GM19467 (cell line): ENCODE measurements around the gene PKP3.
A peak's percentile ranks its signal among the peaks of the same experiment; 100 is the strongest.

Source experiments
- ATAC-seq: cut with Tn5 transposase; IDR thresholded peaks from one replicate; pipeline ENCODE4 v1.9.1; 2021; ENCODE audit warnings: mild to moderate bottlenecking, moderate library complexity; ENCODE audit not compliant: unreplicated experiment

Gene PKP3

DNA sequence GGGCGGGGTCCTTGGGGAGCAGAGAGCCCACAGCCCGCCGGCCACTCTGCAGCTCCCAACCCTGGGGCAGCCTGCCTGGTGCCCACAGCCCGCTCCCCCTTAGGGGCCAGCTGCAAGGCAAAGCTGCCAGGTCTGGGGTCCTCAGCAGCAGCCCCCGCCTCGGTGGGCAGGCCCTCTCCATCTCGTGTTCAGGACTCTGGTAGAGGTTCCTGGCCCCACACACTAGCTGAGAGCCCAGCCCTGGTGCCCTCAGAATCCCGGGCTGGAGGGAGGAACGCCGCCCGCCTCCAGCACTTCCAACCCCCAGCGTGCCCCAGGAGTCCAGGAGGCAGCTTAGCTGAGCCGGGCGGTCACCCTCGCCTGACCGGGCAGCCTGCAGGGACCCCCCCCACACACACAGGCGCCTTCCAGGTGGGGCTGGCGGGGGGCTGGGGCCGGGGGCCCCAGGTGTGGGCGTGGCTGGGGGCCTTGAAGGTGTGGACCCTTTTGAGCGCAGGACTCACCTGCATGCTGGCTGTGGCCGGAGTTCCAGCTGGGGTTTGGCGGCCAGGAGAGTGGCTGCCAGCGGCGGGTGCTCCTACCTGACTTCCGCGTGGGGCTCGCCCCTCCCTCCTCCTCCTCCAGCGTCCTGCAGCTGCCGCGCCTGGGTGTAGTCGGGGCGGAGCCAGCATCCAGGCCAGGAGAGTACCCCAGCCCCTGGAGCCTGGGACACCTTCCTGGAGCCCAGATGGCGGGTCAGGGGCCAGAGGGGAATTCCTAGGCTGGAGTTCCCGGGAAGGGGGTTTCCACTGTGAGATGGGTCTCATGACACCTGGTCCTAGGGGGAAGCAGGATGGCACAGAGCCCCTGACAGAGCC is 47.6 kb downstream of the PKP3 start, which contains the start of gene ANO9:
Gene ANO9 (minus strand): TSS at position 594 of the 857 bp plus-strand sequence. CDS start 85 bp downstream, at position 509.
- no peak for ATAC-seq

DNA sequence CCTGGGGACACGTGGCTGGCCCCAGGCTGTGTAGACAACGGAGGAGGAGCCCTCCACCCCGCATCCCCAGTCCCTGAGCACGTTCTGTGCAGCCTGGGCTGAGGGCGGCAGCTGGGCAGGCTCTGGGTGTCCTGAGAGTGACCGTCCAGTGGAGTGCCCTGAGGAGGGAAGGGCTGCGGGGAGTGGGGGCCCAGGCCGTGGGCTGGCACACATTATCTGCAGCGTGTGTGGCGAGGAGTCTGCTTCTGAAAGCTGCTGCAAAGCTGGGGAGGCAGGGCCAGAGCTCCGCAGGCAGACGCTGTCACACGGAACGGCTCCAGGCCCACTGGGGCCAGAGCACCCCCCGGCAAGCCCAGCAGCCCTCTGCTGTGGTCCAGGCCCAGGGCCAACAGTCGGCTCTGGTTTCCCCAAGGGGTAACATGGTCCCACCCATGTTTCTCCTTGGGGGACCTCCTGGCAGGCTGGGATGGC is 48.6 kb downstream of the PKP3 start:
- no peak for ATAC-seq

DNA sequence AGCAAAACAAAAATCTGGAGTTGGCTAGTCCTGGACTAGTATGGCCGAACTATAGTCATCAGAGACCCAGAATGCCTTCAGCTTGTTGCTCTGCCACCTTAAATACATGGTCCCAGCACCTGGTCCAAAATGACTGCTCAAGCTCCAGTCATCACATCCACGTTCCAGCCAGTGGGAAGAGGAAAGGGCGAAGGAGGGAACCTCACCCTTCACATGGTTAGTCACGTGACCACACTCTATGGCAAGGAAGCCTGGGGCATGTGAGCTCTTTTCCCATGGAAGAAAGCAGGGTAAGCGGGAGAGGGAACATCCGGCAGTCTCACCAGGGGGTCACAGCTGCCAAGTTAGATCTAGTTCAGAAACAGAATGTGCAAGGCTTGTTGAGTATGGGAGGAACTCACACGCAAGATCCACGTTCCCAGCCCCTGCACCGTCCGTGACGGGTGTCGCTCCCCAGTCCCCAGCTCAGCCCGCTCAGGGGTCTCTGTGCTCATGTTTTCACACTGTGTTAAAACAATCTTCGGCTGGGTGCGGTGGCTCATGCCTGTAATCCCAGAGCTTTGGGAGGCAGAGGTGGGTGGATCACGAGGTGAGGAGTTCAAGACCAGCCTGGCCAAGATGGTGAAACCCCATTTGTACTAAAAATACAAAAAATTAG is 49.7 kb downstream of the PKP3 start:
- ATAC-seq: no peak

DNA sequence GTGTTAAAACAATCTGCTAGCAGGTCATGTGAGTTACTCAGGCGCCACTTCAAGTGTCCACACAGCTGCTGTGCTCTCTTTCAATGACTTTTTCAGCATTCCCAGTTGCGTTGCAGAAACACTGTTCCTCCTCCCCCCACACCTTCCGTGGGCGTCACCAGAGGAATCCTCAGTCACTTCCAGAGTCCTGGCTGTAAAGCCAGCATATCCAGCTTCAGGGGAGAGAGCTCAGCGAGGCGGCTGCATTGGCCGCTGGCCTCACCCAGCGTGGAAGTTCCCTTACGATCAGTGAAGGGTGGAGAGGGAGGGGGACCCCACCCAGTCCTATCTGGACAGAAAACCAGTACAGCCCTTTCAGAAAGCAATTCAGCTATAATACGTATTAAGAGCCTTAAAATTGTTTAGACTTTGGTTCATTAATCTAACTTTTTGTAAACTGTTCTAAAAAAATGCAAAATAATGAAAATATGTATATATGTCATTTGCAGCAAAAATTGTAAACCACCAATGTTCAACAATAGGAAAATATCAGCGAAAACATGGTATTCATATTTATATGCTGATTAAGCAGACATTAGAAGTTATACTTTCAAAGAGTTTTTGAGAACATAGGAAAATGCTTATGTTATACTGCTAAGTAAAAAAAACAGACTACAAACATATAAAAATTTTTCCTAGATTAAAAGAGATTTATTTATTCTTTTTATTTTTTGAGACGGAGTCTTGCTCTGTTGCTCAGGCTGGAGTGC is 50.6 kb downstream of the PKP3 start:
- ATAC-seq: no peak

DNA sequence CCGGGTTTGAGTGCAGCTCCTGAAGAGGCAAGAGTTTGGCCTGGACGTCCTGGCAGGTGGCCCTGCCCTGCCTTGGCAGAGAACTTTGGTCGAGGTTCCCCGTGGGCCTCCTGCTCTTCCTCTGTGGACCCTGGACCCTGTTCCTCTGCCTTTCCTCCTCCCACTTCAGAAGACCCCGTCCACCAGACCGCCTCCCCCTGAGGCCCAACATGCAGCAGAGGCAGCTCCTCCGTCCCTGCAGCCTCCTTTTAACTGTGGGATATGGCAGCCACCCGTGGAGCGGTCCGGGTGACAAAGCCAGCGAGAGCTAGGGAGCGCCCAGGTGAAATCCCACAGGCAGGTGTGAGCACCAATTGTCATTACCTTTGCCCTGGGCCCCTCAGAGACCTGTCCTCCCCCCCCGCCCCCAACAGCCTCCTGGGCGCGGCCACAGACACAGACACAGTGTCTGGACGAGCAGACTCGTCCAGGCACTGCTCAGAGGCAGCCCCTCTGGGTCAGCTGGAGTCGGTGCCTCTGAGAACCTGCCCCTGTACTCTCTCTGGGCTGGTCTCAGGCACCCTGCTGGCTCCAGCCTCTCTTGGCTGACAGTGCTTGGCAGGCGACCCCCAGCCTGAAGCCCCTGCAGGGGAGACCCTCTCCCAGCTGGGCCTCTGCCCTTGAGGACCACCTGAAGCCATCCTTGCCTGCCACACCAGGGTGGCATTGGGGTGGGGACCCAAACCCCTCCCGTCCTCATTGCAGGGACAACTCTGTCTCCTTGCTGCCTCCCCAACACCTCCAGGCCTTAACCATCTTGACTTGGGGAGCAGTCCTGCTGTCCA is 52.0 kb downstream of the PKP3 start:
- ATAC-seq: no peak

DNA sequence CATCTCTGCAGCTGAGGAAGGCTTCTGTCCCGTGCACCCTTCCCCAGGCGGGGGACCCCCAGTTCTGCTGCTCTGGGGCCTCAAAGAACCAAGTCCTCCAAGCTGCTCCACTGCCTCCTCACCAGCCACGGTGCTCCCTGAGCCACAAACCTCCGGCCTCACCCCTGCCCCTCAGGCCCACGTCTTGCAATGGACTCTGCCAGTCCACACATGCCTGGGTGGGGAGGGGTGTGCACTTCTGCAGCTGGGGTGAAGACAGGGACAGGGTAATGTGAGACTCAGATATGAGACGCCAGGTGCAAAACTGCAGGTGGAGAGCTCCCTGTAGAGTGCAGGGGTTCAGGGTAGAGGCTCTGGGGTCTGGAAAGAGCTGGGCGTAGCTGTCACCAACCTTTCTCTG is 52.9 kb downstream of the PKP3 start:
- ATAC-seq: no peak

DNA sequence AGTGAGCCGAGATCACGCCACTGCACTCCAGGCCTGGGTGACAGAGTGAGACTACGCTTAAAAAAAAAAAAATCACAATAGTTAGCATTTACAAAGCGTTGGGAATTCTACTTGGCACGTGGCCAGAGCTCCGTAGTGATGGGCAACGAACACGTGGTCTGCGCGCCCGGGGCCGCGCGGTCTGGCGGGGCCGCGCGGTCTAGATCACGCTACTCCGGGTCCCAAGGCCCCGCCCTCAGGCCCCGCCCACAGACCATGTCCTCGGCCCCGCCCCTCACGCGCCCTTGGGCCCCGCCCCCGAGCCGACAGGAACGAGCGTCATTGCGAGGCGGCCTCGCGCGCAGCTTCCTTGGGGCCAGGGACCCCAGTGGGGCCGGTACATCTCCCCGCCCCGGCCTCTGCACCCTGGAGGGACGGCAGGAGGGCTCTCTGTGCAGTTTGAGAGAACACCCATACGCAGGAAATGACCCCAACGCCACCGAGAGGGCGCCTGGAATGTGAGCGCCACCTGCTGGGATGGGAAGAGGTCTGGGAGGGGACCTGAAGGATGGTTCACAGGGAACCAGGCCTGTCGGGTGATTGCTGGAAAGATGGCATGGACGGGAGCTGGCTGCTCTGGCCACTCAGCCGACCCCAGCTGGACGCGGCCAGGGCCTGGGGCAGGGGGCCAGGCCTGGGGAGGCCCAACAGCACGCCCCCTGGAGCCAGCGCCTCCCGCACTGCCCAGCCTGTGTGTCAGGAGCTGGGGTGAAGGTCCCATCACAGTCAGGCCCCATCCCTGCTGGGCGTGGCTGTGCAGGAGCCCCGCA is 54.1 kb downstream of the PKP3 start:
- ATAC-seq: peak; percentile 49

DNA sequence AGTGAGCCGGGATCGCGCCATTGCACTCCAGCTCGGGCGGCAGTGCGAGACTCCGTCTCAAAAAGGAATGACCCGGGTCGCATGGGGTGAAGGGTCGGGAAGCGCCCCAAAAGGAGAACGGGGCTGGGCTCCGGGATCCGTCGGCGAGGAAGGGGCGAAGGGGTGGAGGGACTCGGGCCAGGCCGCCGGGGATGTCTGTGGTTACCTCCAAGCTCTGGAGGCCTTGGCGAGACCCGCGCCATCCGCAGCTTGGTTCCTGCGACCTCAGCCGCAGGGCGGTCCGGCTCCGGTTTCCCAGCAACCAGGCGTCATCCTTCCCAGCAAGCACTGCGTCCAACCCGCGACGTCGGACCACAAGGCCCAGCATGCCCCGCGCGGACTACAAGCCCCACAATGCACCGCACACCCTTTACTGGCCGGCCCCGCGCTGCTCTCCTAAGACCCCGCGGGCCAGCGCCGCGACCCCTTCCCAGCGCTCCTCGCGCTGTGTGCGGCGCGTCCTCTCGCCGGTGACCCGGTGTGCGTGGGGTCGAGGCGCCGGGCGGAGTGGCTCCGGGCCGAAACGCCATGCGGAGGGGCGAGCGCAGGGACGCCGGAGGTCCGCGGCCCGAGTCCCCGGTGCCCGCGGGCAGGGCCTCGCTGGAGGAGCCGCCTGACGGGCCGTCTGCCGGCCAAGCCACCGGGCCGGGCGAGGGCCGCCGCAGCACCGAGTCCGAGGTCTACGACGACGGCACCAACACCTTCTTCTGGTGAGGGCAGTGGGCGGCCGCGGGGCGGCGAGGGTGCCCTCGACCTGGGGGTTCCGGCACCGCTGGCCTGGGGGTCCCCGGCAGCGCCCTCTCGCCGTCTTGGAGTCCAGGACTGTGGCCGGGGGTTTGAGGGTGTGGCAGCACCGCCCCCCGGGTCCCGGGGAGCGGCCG is 56.1 kb downstream of the PKP3 start, which contains the start of gene PTDSS2:
Gene PTDSS2 (plus strand): TSS at position 391 of the 920 bp plus-strand sequence. CDS start 177 bp downstream, at position 568.
- ATAC-seq: peak; percentile 71

DNA sequence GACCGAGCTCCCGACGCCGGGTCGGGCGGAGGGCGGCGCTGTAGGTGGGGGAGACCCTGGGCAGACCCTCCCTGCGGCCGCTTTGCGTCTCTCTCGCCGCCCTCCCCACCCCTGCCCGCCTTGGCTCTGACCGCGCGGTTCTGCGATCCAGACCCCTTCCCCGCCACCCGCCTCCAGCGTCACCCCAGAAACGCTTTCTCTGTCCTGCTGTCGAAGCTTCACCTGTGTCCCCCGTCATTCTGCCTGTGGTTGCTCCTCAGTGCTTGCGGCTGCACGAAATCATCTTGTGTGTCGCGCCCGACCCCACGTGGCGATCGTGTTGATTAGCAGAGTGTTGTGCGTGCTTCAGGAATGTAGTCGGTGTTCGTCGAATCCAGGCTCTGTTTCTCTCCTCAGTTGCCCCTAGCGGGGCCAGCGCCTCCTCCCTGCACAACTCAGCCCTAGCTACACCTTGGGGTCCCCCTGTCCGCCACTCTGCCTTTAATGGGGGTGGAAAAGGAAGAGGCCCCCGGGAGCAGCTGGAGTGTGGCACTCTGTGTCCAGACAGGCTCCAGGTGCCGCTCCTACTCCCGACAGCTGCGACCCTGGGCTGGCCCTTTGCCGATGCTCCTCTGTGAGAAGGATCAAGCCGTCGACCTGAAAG is 56.9 kb downstream of the PKP3 start:
- ATAC-seq: no peak

DNA sequence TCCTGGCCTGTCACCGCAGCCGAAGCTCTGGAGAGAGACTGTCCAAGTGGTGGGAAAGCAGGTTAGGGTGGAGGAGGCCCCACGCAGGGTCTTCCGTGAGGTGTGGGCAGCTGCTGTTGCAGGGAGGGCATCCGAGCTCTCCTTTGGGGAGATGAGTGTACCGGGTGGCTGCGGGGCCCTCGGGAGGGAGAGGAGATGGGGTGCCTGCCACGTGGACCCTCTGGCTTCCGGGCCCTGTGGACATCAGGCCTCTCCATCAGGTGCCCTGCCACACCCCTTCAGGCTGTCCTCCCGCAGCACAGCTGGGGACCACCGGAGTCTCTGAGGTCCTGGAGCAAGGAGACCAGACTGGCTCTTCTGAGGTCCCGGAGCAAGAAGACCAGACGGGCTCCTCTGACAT is 57.7 kb downstream of the PKP3 start:
- no peak for ATAC-seq

DNA sequence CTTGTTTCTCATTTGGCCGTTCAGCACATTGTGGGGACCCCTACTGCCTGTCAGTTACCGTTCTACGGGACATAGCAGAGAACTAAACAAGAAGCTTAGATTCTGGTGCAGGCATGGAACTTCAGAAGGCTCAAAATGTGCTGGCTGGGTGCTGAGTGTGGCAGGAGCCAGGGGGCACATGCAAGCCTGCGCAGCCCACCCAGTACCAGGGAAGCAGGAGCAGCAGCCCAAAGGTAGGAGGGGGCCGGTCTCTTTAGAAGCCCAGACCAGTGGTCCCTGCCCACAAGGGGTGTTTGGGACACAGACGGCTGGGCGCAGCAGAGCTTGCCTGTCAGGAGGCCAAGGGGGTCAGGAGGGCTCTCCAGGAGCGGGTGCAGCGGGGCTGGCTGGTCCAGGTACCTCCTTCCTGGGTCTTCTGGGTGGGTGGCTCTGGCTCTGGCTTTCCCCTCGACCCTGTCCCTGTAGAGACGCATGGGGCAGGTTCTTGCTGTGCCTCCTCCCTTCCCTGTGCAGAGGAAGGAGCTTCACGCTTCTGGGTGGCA is 58.3 kb downstream of the PKP3 start:
- no peak for ATAC-seq

DNA sequence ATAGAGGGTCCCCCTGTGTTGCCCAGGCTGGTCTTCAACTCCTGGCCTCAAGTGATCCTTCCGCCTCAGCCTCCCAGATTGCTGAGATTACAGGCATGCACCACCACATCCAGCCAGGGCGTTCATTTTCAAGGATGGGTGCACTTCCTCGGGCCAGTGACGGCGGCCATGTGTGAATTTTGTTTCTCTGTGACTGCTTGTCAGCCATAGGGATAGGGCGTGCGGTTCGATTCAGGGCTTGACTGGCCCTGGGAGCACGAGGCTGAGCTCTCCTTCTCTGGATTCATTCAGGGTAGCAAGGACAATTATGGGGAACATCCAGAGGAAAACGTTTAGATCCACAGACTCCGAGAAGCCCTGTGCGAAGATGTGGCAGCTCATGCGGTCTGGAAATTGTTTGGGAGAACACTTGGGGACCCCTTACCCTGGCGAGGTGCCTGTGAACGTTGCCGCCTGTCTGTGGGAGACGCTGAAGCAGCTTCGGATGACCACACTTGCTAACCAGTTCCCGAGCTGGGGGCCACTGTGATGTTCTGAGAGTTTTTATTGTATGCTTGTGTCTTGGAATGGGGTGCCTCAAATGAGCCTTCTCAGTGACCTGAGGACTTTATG is 59.0 kb downstream of the PKP3 start:
- ATAC-seq: no peak

DNA sequence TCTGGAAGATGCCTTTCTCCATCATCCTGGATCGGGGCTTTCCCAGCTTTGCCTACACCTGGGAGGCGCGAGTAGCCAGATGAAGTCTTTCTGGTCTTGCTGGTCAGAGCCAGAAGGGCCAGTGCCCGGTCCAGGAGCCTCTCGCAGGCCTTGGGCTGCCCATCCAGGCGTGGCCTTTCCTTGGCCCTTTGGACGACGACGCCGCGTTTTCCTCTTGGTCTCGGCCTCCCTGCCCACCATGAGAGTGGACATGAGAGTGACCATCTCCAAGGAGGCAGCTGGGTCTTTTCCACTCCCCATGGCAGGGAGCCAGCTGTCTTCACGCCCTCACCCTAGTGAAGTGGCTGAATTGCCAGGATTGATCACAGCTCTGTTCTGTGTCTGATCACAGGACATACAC is 59.6 kb downstream of the PKP3 start:
- ATAC-seq: no peak

DNA sequence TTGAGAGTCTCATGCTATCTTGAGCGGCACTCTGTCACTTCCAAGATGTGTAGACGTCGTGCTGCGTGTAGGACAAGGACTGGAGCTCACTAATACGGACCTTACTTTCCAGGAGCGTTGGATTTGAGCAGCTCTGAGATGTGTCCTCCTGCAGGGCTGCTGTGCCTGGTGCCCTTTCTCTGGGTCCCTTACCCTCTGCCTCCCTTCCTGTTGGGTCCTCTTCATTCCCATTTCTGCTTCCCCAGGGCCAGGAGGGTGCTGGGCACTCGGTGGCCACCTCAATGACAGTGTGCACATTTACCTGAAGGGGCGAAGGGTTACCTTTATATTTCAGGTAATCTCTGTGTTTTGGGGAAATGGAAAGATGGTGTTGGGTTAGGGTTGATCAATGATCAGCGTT is 60.0 kb downstream of the PKP3 start:
- no peak for ATAC-seq
